IMR-90 (cell line): Measurements from ENCODE around the gene RANBP9. TPM values are rescaled to one million over a fixed set of nuclear protein-coding genes. Genes with fewer than 3 reads are reported as not detected.

Source experiments
- ATAC-seq: fragments of 200-7000 bp; cut with Tn5 transposase; 2 replicates; pipeline ENCODE4 v1.9.1; 2020; ENCODE audit warnings: low read depth, mild to moderate bottlenecking, moderate library complexity
- BruUV-seq: library from RNA; stranded (reverse); fragments of 400-500 nt; replicated peaks from 2 replicates; lab custom pipeline; 2021; lab: Mats Ljungman, UMichigan
- CTCF ChIA-PET: fragments of 300-600 bp; formaldehyde crosslinking; extraction: SDS; loops from one replicate; lab custom pipeline; 2021; ENCODE audit warnings: antibody characterized with exemption; lab: Yijun Ruan, JAX
- POLR2A ChIA-PET: fragments of 300-600 bp; sonication (Branson Sonifier 250); formaldehyde crosslinking; loops from one replicate; lab custom pipeline; 2022; ENCODE audit warnings: antibody characterized with exemption; ENCODE audit not compliant: unreplicated experiment; lab: Charles Lee
- DNase-seq: peaks from one replicate; pipeline ENCODE4 v3.0.0; 2013
- H2AFZ ChIP-seq: replicated peaks from 2 replicates; pipeline ENCODE3; 2013; ENCODE audit warnings: low read length, mild to moderate bottlenecking; ENCODE audit not compliant: poor library complexity
- H2AK5ac ChIP-seq: 2 replicates; pipeline ENCODE4 v1.6.1; 2013; ENCODE audit warnings: low read depth, low read length, inconsistent platforms
- H2AK9ac ChIP-seq: replicated peaks from 2 replicates; pipeline ENCODE3; 2013; ENCODE audit warnings: mild to moderate bottlenecking, low read depth, low read length, moderate library complexity; ENCODE audit not compliant: poor library complexity
- H2BK120ac ChIP-seq: 2 replicates; pipeline ENCODE4 v1.6.1; 2013; ENCODE audit warnings: low read depth, low read length, inconsistent platforms
- H2BK15ac ChIP-seq: 3 replicates; pipeline ENCODE4 v1.6.1; 2013; ENCODE audit warnings: low read depth, low read length, inconsistent platforms
- H2BK20ac ChIP-seq: 2 replicates; pipeline ENCODE4 v1.6.1; 2013; ENCODE audit warnings: low read depth, mild to moderate bottlenecking, inconsistent platforms, low read length, moderate library complexity
- H2BK5ac ChIP-seq: 2 replicates; pipeline ENCODE4 v1.6.1; 2013; ENCODE audit warnings: mild to moderate bottlenecking, low read depth, low read length, inconsistent platforms; ENCODE audit not compliant: poor library complexity, severe bottlenecking
- H3K14ac ChIP-seq: replicated peaks from 2 replicates; pipeline ENCODE4 v1.6.1; 2013; ENCODE audit warnings: low read depth, low read length, inconsistent platforms
- H3K18ac ChIP-seq: 2 replicates; pipeline ENCODE4 v1.6.1; 2013; ENCODE audit warnings: low read depth, low read length, control low read depth
- H3K23ac ChIP-seq: 2 replicates; pipeline ENCODE4 v1.6.1; 2013; ENCODE audit warnings: low read depth, low read length, inconsistent platforms
- H3K27ac ChIP-seq: 2 replicates; pipeline ENCODE4 v1.5.1; 2013; ENCODE audit warnings: mild to moderate bottlenecking, control low read depth, low read length; ENCODE audit not compliant: insufficient read depth
- H3K27me3 ChIP-seq: 2 replicates; pipeline ENCODE4 v1.6.1; 2013; ENCODE audit warnings: low read length; ENCODE audit not compliant: control insufficient read depth, insufficient read depth
- H3K36me3 ChIP-seq: 2 replicates; pipeline ENCODE4 v1.6.1; 2013; ENCODE audit warnings: low read length, mixed read lengths; ENCODE audit not compliant: control insufficient read depth, insufficient read depth
- H3K4ac ChIP-seq: 2 replicates; pipeline ENCODE4 v1.6.1; 2013; ENCODE audit warnings: low read depth, low read length, inconsistent platforms
- H3K4me1 ChIP-seq: 2 replicates; pipeline ENCODE4 v1.6.1; 2013; ENCODE audit warnings: low read length, mixed read lengths; ENCODE audit not compliant: control insufficient read depth, insufficient read depth
- H3K4me2 ChIP-seq: 2 replicates; pipeline ENCODE4 v1.6.1; 2013; ENCODE audit warnings: low read depth, mild to moderate bottlenecking, control low read depth, low read length, moderate library complexity
- H3K4me3 ChIP-seq: 2 replicates; pipeline ENCODE4 v1.5.1; 2013; ENCODE audit warnings: low read depth, mild to moderate bottlenecking, control low read depth, low read length, moderate library complexity; ENCODE audit not compliant: insufficient read depth
- H3K56ac ChIP-seq: 2 replicates; pipeline ENCODE4 v1.6.1; 2013; ENCODE audit warnings: low read length, inconsistent platforms; ENCODE audit not compliant: insufficient read depth; ENCODE audit errors: extremely low read depth
- H3K79me1 ChIP-seq, 2 experiments: 2 replicates each; pipeline ENCODE4 v1.6.1; 2013; ENCODE audit warnings: low read length in 2 of 2, inconsistent platforms in 1 of 2, low read depth in 1 of 2
- H3K9ac ChIP-seq: 2 replicates; pipeline ENCODE4 v1.6.1; 2013; ENCODE audit warnings: low read depth, low read length, control low read depth
- H3K9me1 ChIP-seq: 2 replicates; pipeline ENCODE4 v1.6.1; 2013; ENCODE audit warnings: low read length, inconsistent platforms; ENCODE audit not compliant: insufficient read depth
- H3K9me3 ChIP-seq: 2 replicates; pipeline ENCODE4 v1.6.1; 2013; ENCODE audit warnings: low read length; ENCODE audit not compliant: control insufficient read depth, insufficient read depth
- H4K20me1 ChIP-seq: 2 replicates; pipeline ENCODE4 v1.6.1; 2013; ENCODE audit warnings: low read length, inconsistent platforms; ENCODE audit not compliant: insufficient read depth
- H4K5ac ChIP-seq: 2 replicates; pipeline ENCODE4 v1.6.1; 2013; ENCODE audit warnings: mild to moderate bottlenecking, low read depth, low read length, control low read depth
- H4K8ac ChIP-seq, 2 experiments: 2 replicates each; pipeline ENCODE4 v1.6.1; 2013; ENCODE audit warnings: low read depth in 2 of 2, low read length in 2 of 2, control low read depth in 1 of 2, inconsistent platforms in 1 of 2
- H4K91ac ChIP-seq: 2 replicates; pipeline ENCODE4 v1.6.1; 2013; ENCODE audit warnings: low read depth, low read length, inconsistent platforms; ENCODE audit not compliant: insufficient read depth
- BHLHE40 ChIP-seq: fragments of 150-350 bp; IDR thresholded peaks from 2 replicates; pipeline ENCODE4 v1.6.1; 2016; ENCODE audit warnings: mild to moderate bottlenecking, low read depth, low read length
- CEBPB ChIP-seq: IDR thresholded peaks from 2 replicates; pipeline ENCODE4 v1.6.1; 2012; ENCODE audit warnings: low read depth, low read length, improper control_type of control experiment
- CHD1 ChIP-seq: IDR thresholded peaks from 2 replicates; pipeline ENCODE4 v1.6.1; 2012; ENCODE audit warnings: low read depth, low read length, improper control_type of control experiment
- FOS ChIP-seq: fragments of 150-350 bp; IDR thresholded peaks from 2 replicates; pipeline ENCODE4 v1.6.1; 2016; ENCODE audit warnings: low read depth, low read length
- MAFK ChIP-seq: IDR thresholded peaks from 2 replicates; pipeline ENCODE4 v1.6.1; 2012; ENCODE audit warnings: low read depth, low read length, improper control_type of control experiment
- MAZ ChIP-seq: IDR thresholded peaks from 2 replicates; pipeline ENCODE4 v1.6.1; 2012; ENCODE audit warnings: low read depth, mild to moderate bottlenecking, low read length, improper control_type of control experiment, moderate library complexity, borderline replicate concordance
- MXI1 ChIP-seq: IDR thresholded peaks from 2 replicates; pipeline ENCODE4 v1.6.1; 2012; ENCODE audit warnings: low read depth, mild to moderate bottlenecking, low read length, moderate library complexity, borderline replicate concordance
- NFE2L2 ChIP-seq: fragments of 150-350 bp; IDR thresholded peaks from 2 replicates; pipeline ENCODE4 v1.6.1; 2016; ENCODE audit warnings: low read depth, mild to moderate bottlenecking, low read length
- POLR2A ChIP-seq: IDR thresholded peaks from 2 replicates; pipeline ENCODE4 v1.6.1; 2012; ENCODE audit warnings: mild to moderate bottlenecking, low read depth, low read length
- RAD21 ChIP-seq: IDR thresholded peaks from 2 replicates; pipeline ENCODE4 v1.6.1; 2012; ENCODE audit warnings: low read length, improper control_type of control experiment
- RCOR1 ChIP-seq: IDR thresholded peaks from 2 replicates; pipeline ENCODE4 v1.6.1; 2012; ENCODE audit warnings: mild to moderate bottlenecking, low read length, improper control_type of control experiment; ENCODE audit not compliant: insufficient replicate concordance
- RFX5 ChIP-seq: IDR thresholded peaks from 2 replicates; pipeline ENCODE4 v1.8.0; 2012; ENCODE audit warnings: low read depth, mild to moderate bottlenecking, low read length, moderate library complexity
- SMC3 ChIP-seq: fragments of 150-350 bp; IDR thresholded peaks from 2 replicates; pipeline ENCODE4 v1.6.1; 2016; ENCODE audit warnings: low read depth, mild to moderate bottlenecking, antibody characterized with exemption, low read length, moderate library complexity
- WGBS, 2 experiments: methylation state at CpG; one replicate each; pipeline versions ENCODE4 v1.1.5 to v1.1.7; 2013; ENCODE audit warnings: missing lambda C conversion rate in 2 of 2; ENCODE audit not compliant: insufficient read length in 1 of 2; ENCODE audit errors: extremely low coverage in 2 of 2; 5-methylcytosine and 5-hydroxymethylcytosine counted together
- dilution Hi-C: fragments of 300-500 bp; cut with HindIII; formaldehyde crosslinking; loops from one replicate; pipeline ENCODE4 v1.14.3; 2018; ENCODE audit warnings: low sequenced_read_pairs; ENCODE audit not compliant: unreplicated experiment
- in situ Hi-C: fragments of 300-500 bp; cut with MboI; formaldehyde crosslinking; loops from 3 replicates; pipeline ENCODE4 v1.14.3; 2019; ENCODE audit warnings: low sequenced_read_pairs, inconsistent platforms, mixed read lengths
- intact Hi-C: fragments of 100-400 bp; cut with micrococcal nuclease; formaldehyde crosslinking; loops from 2 replicates; pipeline ENCODE4 v1.10.0; 2022
- polyA plus RNA-seq, 3 experiments: library from polyadenylated mRNA; depleted of rRNA; stranded (reverse); fragments of >200 nt; gene quantifications; 2 replicates each; pipeline ENCODE4 v1.2.3, GENCODE V29; 2012; ENCODE audit warnings: low replicate concordance in 1 of 3
- total RNA-seq: library from RNA; depleted of rRNA; stranded (reverse); fragments of >200 nt; gene quantifications from 2 replicates; pipeline ENCODE4 v1.2.3, GENCODE V29; 2012
- TF ChIP-seq, protein P1 (sequence below): conservative IDR thresholded peaks from 2 replicates; pipeline ENCODE4 v1.5.1; 2012; ENCODE audit warnings: mild to moderate bottlenecking, low read depth, low read length, improper control_type of control experiment
- TF ChIP-seq, protein P2 (sequence below): fragments of 150-350 bp; IDR thresholded peaks from 2 replicates; pipeline ENCODE4 v1.6.1; 2017; ENCODE audit warnings: mild to moderate bottlenecking, antibody characterized with exemption, low read length, low read depth
- TF ChIP-seq, protein P3 (sequence below): fragments of 150-350 bp; IDR thresholded peaks from 2 replicates; pipeline ENCODE4 v1.6.1; 2016; ENCODE audit warnings: low read depth, mild to moderate bottlenecking, low read length, moderate library complexity, borderline replicate concordance

Gene RANBP9
- total and polyA plus RNA-seq, 2 of the 4 experiments (the other 2 are of a cell fraction), result 17.7 to 27.8 TPM

DNA sequence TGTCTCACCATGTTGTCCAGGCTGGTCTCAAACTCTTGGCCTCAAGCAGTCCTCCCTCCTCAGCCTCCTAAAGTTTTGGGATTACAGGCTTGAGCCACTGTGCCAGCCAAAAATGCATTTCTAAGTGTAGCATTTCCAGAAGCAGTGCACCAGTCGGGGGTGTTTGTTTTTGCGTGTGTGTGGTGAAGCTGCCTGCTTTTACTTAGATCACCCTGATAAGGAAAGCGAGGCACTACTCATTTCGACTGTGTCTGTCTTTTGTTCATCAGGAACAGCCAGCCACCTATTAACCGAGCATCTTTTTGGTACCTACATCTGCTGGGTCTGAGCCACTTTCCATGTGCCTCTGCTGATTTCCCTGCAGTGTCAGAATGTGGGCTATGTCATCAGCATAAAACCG lies 118.5 kb downstream of the RANBP9 start:
- Histone ChIP-seq H4K5ac (no peak overlapping the region), H3K23ac (no peak overlapping the region), H3K4me1 (peaks cover 4% of the 10 kb centered on the region; the same call in 1 of the 2 replicates), H3K27me3 (no peaks in the 10 kb centered on the region), H2AK5ac (no peak overlapping the region), H4K20me1 (no peaks in the 10 kb centered on the region; the same call in 1 of the 2 replicates), H3K18ac (no peak overlapping the region), H4K91ac (no peak overlapping the region), H3K14ac (no peak overlapping the region), H2AFZ (no peak overlapping the region), H4K8ac (no peak overlapping the region), H3K9me3 (no peaks in the 10 kb centered on the region), H3K9ac (no peak overlapping the region), H3K36me3 (peaks cover 18% of the 10 kb centered on the region), H3K79me1 (no peaks in the 10 kb centered on the region), H3K4me2 (no peak overlapping the region), H3K9me1 (peaks cover 4% of the 10 kb centered on the region), H2BK120ac (no peak overlapping the region), H3K4me3 (no peak overlapping the region), H2BK5ac (no peak overlapping the region), H3K56ac (no peak overlapping the region), H2BK15ac (no peak overlapping the region), H2BK20ac (no peak overlapping the region), H3K4ac (no peak overlapping the region), H2AK9ac (no peak overlapping the region), H3K27ac (no peak overlapping the region)
- ATAC-seq (no peak), DNase-seq (no peak)
- CTCF ChIA-PET, result interaction anchor here (0.6 kb wide), 1 partner anchor 21 kb away, joined by 4 read pairs; no protein-coding TSS in a partner anchor
- intact Hi-C loops, result no loop called here
- BruUV-seq, result no TSS peak
- dilution Hi-C loops, result no loop called here
- POLR2A ChIA-PET, result no interaction called here
- in situ Hi-C loops, result no loop called here
- 84% methylated on average over 3 of the region's 6 CpGs; no CpG with 5 or more reads in 1 of the 2 experiments for WGBS, 2 experiments
- TF ChIP-seq CHD1, result no peak
- TF ChIP-seq BHLHE40, result no peak
- TF ChIP-seq CEBPB, result no peak
- TF ChIP-seq, protein P1, sequence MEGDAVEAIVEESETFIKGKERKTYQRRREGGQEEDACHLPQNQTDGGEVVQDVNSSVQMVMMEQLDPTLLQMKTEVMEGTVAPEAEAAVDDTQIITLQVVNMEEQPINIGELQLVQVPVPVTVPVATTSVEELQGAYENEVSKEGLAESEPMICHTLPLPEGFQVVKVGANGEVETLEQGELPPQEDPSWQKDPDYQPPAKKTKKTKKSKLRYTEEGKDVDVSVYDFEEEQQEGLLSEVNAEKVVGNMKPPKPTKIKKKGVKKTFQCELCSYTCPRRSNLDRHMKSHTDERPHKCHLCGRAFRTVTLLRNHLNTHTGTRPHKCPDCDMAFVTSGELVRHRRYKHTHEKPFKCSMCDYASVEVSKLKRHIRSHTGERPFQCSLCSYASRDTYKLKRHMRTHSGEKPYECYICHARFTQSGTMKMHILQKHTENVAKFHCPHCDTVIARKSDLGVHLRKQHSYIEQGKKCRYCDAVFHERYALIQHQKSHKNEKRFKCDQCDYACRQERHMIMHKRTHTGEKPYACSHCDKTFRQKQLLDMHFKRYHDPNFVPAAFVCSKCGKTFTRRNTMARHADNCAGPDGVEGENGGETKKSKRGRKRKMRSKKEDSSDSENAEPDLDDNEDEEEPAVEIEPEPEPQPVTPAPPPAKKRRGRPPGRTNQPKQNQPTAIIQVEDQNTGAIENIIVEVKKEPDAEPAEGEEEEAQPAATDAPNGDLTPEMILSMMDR, result no peak
- no peak for TF ChIP-seq RFX5
- no peak for TF ChIP-seq FOS
- TF ChIP-seq, protein P2, sequence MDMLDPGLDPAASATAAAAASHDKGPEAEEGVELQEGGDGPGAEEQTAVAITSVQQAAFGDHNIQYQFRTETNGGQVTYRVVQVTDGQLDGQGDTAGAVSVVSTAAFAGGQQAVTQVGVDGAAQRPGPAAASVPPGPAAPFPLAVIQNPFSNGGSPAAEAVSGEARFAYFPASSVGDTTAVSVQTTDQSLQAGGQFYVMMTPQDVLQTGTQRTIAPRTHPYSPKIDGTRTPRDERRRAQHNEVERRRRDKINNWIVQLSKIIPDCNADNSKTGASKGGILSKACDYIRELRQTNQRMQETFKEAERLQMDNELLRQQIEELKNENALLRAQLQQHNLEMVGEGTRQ, result no peak
- no peak for TF ChIP-seq MAZ
- TF ChIP-seq POLR2A, result no peak
- no peak for TF ChIP-seq SMC3
- no peak for TF ChIP-seq RCOR1
- no peak for TF ChIP-seq RAD21
- no peak for TF ChIP-seq MAFK
- TF ChIP-seq, protein P3, sequence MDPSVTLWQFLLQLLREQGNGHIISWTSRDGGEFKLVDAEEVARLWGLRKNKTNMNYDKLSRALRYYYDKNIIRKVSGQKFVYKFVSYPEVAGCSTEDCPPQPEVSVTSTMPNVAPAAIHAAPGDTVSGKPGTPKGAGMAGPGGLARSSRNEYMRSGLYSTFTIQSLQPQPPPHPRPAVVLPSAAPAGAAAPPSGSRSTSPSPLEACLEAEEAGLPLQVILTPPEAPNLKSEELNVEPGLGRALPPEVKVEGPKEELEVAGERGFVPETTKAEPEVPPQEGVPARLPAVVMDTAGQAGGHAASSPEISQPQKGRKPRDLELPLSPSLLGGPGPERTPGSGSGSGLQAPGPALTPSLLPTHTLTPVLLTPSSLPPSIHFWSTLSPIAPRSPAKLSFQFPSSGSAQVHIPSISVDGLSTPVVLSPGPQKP, result no peak
- no peak for TF ChIP-seq NFE2L2
- TF ChIP-seq MXI1, result no peak
